Measurements from ENCODE around the gene TSHZ2.

The TSHZ2 gene, protein sequence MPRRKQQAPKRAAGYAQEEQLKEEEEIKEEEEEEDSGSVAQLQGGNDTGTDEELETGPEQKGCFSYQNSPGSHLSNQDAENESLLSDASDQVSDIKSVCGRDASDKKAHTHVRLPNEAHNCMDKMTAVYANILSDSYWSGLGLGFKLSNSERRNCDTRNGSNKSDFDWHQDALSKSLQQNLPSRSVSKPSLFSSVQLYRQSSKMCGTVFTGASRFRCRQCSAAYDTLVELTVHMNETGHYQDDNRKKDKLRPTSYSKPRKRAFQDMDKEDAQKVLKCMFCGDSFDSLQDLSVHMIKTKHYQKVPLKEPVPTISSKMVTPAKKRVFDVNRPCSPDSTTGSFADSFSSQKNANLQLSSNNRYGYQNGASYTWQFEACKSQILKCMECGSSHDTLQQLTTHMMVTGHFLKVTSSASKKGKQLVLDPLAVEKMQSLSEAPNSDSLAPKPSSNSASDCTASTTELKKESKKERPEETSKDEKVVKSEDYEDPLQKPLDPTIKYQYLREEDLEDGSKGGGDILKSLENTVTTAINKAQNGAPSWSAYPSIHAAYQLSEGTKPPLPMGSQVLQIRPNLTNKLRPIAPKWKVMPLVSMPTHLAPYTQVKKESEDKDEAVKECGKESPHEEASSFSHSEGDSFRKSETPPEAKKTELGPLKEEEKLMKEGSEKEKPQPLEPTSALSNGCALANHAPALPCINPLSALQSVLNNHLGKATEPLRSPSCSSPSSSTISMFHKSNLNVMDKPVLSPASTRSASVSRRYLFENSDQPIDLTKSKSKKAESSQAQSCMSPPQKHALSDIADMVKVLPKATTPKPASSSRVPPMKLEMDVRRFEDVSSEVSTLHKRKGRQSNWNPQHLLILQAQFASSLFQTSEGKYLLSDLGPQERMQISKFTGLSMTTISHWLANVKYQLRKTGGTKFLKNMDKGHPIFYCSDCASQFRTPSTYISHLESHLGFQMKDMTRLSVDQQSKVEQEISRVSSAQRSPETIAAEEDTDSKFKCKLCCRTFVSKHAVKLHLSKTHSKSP (N-terminal part only)

DNA sequence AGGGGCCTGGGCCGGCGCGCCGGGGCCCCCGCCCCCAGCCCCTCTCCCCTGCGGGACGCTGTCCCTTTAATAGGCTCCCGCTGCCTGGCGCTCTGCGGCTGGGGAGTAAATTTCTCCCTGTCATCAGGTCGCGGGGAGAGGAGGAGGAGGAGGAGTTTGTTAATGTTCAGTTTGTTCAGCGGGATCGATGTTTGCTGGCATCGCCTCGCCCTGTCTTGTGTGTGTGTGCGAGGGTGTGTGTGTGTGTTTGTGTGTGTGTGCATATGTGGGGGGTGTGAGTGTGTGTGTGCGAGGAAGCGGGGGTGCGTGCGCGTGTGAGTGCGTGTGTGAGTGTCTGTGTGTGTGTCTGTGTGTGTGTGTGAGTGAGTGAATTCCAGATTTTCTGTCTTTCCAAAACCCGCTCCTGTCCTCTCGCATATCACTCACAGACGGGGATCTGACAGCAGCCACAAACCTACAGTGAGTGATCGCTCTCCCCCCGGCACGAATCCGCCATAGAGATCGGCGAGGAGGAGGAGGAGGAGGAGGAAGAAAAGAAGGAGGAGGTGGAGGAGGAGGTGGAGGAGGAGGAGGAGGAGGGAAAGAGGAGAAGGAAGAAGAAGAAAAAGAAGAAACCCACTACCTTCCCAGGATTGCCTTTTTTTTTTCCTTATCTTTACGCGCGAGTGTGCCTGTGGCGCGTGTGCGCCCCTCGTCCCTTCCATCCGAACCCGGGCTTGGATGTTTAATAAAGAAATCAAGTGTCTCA is at the start of gene TSHZ2:
TSHZ2 (plus strand) TSS at position 169 of the 748 bp plus-strand sequence. CDS start 936 bp downstream, outside the sequence.
- DNase-seq, result no peak

DNA sequence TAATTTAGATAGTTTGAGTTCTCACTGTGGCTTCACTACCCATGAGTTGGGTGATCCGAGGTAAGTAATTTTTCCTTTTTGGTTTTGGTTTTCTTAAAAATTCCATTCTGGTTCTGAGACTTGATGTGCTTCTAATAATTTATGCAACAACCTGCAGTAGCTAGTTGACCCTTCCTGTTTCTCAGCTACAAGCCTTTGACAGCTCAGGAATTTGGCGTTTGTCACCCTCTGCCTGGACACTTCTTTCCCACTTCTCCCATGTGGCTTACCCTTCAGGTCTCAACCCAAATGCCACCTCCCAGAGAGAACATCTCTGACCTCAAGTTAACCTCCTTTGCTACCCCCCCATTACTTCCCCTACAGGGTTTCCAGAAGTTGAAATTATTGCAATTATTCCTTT is 49.7 kb upstream of the TSHZ2 start:
- DNase-seq, result no peak

DNA sequence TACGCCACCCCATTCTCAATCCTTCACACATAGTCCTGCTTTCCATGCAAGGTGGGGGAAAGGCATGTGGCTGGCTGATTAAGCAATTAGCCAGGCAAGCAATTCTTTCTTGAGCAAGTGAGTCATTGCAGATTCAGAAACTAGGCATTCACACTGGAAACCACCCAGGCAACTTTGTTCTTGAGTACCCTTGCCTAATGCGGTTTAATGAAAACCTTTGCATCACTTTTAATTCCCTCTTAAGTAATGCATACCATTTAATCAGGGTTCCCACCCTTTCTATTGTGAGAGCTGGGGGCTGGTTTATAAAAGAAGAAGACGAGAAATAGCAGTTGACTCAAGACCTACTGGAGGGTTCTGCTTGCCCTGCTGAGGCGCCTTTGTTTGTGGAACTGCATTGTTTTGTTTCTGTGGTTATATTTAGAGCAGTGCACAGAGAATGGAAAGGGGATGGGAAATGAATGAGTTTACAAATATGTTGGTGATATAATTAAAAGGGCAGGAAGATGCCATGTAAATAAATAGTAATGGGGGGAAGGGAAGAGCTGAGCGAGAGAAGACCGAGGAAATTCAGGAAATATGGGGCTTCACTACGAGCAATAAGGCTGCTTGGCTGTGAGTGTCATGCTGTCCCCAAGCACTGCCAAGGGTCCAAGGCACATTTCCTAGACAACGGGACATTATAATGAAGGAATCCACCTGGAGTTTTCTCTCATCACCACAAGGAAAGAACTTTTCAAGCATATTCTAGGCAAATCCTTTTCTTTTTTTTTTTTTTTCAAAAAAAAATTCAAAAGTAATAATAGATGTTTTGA is 48.8 kb upstream of the TSHZ2 start:
- peak; percentile 5 for DNase-seq

DNA sequence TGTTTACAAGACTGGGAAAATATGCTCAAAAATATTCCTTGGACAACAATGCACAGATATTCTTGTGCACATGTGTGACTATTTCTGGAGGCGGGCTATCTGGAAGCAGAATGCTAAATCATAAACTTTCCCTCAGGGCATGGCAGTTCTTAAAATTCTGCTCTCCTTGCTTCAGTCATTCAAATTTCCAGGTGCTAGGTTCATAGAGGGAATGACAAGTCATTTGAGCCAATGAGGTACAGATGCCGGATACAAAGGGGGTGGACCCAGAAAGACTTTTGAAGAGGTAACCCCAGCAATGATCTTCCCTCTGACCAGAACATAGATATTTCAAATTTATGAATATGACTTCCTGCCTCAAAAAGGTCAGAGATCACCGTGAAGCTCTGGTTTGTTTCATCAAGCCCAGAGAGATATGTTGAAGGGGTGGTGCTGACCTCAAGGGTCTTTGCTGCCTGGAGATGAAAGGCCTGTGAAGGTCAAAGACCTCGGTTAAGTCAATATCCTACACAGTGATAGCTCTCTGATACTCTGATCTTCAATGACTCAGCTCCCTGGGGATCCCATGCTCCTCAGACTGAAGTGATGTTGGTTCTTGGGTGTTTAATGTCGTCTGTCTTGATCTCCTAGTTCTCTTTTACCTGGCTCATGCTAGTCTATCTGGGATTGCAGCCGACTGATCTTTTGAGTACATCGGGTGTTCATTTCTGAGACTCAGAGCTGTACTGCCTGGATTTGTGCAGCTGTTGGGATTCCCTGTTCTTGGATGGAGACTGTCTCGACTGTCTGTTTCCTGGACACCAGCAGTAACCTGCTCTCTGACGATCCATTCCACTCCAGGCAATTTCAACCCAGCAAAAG is 47.5 kb upstream of the TSHZ2 start:
- no peak for DNase-seq

DNA sequence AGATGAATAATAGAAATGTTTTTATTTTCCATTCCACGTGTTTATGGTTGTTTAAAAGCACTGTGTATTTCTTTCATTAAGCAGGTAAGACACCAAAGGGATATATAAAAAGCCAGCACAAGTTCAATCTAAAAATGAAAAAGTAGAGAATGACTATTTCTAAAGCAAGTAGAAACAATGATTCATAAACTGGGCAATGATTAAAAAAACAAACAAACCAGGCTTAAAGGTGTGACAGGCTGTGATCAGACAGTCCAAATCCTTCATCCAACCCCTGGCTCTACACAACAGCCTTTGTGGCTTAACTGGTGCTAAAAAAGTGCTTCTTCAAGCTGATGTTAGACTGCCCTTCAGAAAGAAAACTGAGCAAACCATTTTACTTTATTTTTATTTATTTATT is 45.7 kb upstream of the TSHZ2 start:
- no peak for DNase-seq

DNA sequence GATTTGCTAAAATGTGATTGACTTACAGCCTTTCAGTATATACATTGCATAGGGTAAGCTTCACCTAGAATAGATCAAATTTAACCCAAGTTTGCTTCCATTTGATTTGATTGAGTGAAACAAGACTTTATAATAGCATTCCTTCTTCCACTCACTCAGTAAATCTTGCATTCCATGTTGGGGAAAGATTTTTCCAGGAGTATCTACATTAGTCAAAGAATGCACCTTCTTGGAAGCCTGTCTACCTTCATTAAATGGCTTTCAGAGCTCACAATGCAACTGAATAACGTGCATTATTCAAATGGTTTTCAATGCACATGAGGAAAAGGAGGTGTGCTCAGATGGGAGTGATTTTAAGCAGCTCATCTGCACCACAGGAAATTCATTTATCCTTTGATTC is 38.3 kb upstream of the TSHZ2 start:
- DNase-seq, result no peak

DNA sequence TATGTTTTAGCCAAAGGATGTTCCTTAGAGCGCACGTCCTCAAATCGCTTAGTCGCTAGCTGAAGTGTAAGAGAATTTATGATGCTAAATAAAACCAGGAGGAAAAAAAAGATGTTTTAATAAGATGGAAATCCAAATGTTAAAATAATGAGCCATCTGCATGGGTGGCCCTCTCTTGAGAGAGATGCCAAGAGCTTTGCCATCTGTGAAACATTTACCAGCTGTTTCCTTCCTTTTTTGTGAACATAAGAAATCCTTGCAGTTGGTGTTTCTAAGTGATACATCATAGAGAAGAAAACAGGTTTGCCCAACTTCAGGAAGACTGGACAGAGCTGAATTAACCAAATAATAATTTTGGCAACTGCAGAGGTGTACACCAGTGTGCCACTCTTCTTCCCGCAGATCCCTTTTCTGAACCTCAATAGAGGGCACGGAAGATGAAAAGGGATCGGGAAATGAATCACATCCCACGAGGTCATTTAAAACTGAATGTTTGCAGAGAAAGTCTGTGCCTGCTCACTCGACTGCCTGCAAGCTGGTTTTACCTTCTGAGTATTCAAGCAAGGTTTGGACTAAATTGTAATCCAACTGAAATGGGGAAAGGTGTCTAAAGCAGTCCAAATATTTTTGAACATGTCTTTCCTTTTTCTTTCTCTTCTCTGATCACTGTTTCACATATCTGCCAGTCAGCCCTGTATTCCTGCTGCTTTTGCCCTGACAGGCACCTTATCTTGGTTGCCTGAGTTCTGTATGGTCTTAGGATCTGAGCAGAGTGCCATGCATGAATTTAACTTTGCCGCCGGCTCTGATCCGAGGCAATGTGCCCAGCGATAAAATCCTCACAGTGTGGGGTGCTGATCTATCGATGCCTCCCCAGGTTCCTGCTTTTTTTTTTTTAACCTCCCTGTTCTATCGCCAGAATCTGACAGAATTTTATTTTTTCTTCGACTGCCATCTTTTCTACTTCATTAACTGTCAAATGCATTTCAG is 35.5 kb upstream of the TSHZ2 start:
- no peak for DNase-seq

DNA sequence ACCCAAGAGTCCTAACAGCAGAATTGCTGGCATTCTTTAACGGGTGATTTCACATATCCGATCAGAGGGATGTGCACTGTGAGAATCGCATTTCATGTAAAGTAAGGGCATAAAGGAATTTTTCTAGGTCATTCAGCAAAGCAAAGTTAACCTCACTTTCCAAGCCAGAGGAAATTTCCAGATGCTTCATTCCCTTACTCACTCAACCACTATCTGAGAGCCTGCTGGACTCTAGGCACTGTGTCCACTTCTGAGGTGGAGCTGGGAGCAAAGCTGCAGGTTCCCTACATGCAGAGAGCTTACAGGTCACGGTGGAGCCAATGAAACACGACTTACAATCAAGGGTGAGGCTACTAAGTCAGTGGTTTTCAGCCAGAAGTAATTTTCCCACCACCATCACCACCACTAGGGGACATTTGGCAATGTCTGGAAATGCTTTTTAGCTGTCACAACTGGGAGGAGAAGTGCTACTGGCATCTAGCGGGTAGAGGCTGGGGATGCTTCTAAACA is 34.5 kb upstream of the TSHZ2 start:
- no peak for DNase-seq

DNA sequence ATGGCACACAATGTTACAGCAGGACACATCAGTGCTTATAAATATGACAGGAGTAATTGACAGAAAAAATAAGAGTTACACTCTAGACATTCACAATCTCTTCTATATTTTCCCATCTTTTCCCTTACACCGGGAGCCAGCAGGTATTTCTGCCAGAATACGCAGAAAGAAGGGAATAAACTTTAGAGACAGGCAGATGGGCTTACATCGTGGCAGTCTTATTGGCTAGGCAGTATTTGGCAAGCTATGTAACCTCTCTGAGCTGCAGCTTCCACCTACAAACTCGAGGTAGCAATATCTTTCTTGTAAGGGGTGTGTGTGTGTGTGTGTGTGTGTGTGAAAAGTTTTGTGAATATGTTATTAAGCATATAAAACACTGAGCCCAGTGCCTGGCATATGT is 33.0 kb upstream of the TSHZ2 start:
- no peak for DNase-seq

DNA sequence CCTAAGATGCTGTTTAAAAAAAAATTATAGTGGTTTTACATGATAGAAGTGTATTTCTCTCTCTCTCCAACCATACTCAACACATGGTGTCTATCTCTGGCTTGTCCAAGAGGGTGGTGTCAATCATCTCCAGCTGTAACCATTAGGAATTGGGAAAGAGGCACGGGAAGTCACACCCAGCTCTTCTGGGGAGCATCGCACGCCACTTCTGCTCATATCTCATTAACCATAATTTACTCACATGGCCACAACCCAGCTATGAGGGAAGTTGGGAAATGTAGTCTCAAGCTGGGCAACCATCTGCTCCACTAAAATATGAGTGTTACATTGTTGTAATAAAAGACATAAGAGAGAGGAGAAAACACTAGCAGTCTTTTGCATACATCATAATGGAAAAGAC is 30.4 kb upstream of the TSHZ2 start:
- no peak for DNase-seq

DNA sequence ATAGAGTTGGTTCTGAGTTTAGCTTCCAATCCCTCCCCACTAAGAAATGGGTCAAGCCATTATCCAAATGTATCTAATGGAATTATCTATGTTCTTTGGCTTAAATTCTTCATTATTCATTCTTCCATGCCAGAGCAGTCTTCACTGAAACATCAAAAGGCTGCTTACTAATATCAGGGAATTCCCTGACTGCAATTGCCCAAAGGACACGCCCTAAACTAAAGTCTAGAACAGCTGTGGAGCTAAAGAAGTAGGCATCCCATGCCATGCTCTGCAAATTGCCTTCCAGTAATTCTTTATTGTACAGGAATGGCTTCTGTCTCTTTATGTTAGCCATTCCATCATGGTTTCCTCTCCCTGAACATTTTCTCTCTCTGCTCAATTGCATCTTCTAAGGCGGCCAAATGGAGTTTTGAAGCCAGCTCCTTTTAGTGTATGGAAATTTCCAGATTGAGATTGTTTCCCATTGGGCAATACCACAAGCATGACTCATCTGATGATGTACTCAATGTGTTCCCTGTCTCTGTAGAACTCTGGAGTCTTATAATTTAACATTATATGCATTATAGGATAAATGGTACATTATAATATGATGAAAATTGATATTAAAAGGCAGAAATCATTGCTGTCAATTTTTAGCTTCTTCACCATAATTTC is 28.8 kb upstream of the TSHZ2 start:
- no peak for DNase-seq

DNA sequence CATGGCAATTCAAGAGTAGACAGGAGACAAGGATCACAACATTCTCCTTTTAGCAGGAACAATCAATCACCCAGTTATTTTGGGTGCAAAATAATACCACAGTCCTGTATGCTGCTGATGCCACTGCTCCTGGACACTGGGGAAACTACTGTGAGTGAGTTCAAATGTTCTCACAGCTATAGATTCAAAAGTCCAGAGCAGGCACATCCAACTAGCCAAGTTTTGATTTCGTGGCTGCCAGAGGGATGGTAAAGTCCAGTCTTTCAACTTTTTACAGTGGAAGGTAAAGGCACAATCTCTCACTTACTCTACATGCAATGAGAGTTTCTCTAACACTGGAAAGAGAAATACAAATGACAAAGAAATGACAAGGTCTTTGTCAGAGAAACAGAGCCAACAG is 26.9 kb upstream of the TSHZ2 start:
- no peak for DNase-seq

DNA sequence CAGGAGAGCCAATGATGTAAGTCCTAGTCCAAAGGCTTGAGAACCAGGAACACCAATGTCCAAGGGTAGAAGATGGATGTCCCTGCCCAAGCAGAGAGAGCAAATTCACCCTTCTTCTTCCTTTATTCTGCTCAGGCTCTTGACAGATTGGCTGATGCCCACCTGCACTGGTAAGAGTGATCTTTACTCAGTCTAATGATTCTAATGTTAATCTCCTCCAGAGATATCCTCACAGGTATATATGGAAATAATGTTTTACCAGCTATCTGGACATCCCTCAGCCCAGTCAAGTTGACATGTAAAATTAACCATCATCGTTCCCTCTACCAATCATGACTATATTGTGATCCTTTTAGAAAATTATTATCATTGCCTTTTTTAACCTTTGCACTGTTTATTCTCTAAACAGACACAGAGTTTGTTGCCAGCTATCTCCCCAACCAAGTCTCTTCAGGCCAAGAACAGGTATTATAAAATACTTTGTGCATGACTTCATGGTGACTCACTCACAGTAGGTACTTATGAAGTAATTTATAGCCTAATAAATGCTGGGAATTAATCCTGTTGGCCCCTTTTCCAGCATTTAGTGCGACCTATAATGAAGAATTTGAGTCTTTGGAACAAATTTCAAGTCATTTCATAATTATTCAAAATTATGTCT is 26.2 kb upstream of the TSHZ2 start:
- DNase-seq, result no peak

DNA sequence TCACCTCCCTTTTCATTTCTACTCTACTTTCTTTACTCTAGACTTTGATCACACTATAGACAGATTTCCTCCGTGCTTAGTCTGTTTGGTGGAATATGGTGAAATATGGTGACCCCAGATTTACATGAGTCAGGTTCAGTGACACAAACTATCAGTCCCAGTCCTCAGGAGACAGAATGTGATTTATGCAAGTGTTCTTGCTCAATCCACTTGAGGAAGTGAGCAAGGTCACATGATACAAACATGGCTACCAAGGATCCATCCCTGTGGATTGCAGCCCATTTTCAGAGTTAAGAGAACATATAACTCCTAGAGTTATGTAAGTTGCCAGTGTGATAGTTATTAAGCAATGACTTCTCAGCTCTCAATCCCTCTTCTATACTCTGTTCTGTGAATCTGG is 23.7 kb upstream of the TSHZ2 start:
- no peak for DNase-seq

DNA sequence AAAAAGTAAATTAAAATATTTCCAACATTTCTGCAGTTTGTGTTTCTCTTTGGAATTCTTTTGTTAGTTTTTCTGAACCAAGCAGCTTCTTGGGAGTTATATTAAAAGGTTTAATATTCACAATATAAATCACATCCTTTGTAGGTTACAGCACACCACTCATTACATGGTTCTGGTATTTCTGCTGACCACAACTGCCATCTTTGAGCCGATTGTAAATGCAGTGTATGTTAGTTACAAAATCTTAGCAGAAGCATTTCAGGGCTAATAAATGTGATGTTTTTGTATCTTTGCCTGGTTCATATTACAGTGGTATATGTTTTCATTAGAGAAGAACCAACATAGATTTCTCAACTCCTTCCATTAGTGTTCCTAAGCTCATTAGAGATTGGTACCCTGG is 19.1 kb upstream of the TSHZ2 start:
- DNase-seq, result no peak

DNA sequence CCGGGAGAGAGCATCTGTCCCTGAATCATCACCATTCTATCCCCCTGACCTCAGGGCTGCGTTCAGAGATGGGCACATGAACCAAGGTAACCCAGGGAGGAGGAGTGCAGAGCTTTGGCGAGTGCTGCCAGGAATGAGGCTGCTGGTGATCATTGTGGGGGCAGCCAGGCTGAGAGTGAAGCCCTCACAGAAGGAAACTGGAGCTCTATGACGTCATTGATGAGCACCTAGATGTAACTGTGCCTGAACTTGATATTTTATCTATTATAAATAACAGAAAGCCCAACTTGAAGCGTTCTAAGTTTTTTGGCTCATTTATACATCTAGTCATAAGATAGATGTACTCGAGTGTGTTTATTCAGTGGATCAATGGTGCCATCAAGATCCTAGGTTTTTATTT is 17.3 kb upstream of the TSHZ2 start:
- DNase-seq, result no peak

DNA sequence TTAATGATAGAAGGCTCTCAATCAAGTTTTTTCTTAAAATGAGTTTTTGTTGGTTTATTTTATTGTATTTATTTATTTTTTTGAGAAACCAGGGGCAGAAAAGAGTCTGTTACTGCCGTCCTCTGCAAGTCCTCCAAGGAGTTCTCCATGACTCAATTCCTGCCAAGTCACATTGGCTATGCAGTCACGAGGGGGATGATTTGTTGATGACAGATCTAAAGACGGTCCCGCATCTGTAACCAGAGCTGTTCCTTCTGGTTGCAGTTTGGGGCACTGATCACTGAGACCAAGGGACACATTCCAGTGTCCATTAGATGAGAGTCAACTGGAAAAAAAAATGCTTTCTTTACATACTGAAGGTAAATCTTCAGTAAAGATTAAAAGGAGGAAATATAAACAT is 13.9 kb upstream of the TSHZ2 start:
- no peak for DNase-seq

DNA sequence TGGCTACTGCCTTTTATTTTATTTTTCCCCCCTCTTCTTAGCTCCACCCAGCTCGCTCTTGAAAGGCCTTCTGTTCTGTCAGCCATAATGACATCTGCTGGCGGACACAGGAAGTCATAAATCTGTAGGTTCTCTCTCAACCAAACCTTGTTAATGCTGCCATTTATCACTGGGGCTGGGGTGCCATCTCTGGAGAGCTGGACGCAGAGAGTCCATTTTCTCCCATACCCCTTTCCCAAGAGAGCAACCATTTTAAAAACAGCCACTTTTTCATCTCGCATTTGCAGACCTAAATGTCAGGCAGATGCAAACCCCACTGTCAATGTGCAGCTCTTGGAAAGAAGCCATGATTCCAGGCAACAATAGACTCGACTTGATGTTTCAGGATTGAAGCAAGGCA is 13.0 kb upstream of the TSHZ2 start:
- no peak for DNase-seq

DNA sequence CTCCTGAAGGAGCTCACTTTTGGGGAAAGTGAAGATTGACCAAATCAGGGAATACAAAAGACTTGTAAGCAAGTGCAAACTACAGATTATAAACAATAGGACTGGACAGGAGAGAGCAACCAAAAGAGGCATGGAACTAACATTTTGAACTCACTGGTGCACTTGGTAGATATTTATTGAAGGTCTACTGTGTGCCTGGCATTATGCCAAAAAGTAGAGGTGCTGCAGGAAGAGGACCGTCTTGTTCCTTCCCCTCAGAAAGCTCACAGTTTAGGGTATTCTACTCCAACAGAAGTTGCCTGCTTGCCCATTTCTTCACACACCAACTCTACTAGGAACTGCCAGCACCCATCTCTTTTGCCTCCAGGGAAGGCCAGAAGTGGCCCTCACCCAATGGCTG is 10.0 kb upstream of the TSHZ2 start:
- DNase-seq, result no peak
